ENCODE results near the gene ADSL.
A peak's percentile ranks its signal among the peaks of the same experiment; 100 is the strongest.

ADSL gene

DNA sequence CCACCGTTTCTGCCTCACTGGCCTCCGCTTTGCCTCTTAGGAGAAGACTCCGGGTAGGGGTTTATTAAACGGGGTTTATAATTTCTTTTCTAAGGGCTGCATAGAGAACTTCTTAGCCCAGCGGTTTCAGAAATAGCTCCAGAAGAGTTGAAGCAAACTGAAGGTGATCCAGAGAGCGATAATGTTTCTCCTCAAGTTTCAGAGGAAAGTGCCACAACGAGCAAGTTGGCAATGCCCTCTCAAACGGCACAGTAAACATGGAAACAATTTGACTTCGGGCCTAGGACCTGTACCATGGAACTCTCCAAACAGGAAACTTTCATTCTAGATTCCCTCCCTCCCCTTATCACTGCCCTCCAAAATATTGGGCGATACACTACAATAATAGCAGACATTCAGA lies 1.0 kb downstream of the ADSL start:
- H3K4me3 ChIP-seq (ENCODE audit: low read depth, low read length) = peak overlapping the region; percentile 86
- TF ChIP-seq, protein P1, sequence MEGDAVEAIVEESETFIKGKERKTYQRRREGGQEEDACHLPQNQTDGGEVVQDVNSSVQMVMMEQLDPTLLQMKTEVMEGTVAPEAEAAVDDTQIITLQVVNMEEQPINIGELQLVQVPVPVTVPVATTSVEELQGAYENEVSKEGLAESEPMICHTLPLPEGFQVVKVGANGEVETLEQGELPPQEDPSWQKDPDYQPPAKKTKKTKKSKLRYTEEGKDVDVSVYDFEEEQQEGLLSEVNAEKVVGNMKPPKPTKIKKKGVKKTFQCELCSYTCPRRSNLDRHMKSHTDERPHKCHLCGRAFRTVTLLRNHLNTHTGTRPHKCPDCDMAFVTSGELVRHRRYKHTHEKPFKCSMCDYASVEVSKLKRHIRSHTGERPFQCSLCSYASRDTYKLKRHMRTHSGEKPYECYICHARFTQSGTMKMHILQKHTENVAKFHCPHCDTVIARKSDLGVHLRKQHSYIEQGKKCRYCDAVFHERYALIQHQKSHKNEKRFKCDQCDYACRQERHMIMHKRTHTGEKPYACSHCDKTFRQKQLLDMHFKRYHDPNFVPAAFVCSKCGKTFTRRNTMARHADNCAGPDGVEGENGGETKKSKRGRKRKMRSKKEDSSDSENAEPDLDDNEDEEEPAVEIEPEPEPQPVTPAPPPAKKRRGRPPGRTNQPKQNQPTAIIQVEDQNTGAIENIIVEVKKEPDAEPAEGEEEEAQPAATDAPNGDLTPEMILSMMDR (IDR thresholded peaks at IDR 0.05; ENCODE audit: low read depth, low read length) = no peak

DNA sequence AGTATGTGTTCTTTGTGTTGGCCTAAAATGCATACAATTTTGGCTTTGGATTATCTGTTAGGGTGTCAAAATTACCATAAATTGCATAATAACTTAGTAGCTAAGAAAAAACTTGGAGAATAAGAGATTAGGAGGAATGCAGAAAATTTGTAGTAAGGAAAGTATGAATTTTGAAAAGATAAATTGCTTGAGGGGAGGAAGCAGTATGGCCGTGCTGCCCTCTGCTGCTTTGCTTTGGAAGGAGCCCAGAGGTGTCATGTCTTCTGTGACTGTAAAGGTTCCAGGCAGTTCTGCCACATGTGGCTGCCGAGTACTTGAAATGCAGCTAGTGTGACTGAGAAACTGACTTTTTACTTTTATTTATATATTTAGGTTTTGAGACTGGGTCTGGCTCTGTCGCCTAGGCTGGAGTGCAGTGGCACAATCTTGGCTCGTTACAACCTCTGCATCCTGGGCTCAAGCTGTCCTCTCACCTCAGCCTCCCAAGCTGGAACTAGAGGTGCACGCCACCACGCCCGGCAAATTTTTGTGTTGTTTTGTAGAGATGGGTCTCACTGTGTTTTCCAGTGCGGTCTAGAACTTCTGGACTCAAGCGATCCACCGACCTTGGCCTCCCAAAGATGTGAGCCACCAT lies 1.8 kb downstream of the ADSL start:
- TF ChIP-seq, protein P1 (IDR thresholded peaks at IDR 0.05; ENCODE audit: low read depth, low read length) = peak; percentile 77

DNA sequence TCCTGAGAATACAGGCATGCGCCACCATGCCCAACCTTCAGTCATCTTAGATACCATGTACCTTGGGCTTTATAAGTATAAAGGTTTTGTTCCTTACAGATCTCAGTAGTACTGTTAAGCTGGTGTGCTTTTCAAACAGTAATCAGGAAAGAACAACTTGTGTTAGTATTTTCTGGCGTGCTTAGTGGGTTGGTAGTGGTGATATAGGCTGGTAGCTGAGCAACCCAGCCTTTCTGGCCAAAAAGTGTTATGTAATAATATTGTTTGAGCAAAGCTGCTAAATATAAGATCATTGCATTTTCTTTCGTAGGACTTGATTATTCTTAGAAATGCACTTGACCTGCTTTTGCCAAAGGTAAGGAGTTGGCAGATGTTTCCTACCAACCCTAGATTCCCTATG lies 6.5 kb downstream of the ADSL start:
- TF ChIP-seq, protein P1 (IDR thresholded peaks at IDR 0.05; ENCODE audit: low read depth, low read length) = no peak
- no peak overlapping the region for H3K4me3 ChIP-seq (ENCODE audit: low read depth, low read length)

More for the DNA sequence above, 1.8 kb downstream of the ADSL start:
- H3K4me3 ChIP-seq (ENCODE audit: low read depth, low read length) = no peak overlapping the region

DNA sequence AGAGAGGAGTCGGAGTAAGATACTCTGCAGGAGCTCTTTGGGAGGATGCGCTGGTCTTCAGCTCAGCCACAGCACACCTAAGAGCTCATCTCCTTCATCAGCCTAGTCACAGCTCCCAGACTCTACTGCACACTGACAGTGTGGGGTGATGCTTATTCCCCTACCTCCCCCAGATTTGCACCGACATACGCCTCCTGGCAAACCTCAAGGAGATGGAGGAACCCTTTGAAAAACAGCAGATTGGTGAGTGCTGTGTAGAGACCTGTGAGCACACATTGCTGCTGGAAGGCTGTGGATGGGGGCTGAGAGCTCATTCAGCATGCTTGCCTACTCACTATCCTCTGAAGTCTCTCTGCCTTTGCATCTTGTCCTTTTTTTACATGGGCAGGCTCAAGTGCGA lies 14.8 kb downstream of the ADSL start:
- TF ChIP-seq, protein P1 (IDR thresholded peaks at IDR 0.05; ENCODE audit: low read depth, low read length) = no peak
- H3K4me3 ChIP-seq (ENCODE audit: low read depth, low read length) = no peak overlapping the region

DNA sequence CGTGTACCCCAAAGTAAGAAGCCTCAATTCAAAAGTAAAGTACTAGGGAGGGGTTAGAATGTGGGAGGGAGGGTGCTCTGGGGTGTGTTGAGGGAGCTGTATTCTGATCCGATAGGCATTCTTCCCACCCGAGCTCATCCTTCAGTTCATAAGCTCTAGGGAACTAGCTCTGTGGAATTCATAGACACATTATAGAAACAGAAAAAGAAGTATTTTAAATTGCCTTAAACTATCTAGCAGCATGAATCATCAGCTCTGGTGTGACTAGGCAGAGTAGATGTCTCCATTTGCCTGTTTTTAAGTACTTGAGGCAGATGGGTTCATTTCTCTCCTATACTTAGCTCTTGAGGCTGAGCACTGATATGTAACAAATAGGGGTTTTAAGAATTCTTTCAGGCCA lies 16.8 kb downstream of the ADSL start:
- TF ChIP-seq, protein P1 (IDR thresholded peaks at IDR 0.05; ENCODE audit: low read depth, low read length) = no peak

DNA sequence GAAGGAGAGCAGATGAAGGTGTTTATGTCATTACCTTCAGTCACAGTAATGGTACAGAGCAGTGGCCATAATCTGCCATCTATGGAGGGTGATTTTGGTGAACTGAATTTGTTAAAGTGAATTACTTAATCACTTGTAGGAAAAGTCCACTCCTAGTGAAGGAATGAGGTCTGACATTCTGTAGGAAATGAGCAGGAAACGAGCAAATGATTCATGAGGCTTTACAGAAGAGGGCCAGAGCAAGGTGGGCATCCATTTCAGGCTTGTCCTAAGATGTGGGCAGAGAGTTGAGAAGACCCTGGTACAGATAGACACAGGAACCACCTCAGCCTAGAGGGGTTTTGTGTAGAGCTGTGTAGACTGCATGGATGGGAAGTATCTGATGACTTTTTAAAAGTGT lies 18.1 kb downstream of the ADSL start:
- TF ChIP-seq, protein P1 (IDR thresholded peaks at IDR 0.05; ENCODE audit: low read depth, low read length) = no peak
- H3K4me3 ChIP-seq (ENCODE audit: low read depth, low read length) = no peak overlapping the region

More for the DNA sequence above, 16.8 kb downstream of the ADSL start:
- H3K4me3 ChIP-seq (ENCODE audit: low read depth, low read length) = no peak overlapping the region

DNA sequence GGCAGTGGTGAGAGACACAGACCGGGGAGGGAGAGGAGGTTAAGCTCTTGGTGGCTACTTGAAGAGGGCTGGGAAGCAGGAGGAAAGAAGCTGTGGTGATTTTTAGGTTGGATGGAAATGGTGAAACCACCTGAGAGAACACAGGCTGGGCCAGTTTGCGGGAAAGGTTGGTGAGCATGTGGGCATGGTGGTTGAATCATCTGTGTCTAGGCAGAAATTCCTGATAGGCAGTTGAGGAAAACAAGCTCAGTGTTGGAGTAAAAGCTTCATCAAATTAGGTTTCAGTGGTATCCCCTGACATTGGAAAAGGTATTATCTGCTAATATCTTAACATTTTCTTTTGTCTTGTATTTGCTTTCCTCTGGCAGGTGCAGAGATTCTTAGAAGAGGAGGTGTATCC lies 19.8 kb downstream of the ADSL start:
- H3K4me3 ChIP-seq (ENCODE audit: low read depth, low read length) = no peak overlapping the region
- TF ChIP-seq, protein P1 (IDR thresholded peaks at IDR 0.05; ENCODE audit: low read depth, low read length) = no peak

Data from WI38 (cell line).